PC-3 (cell line): ENCODE data around the gene GPBAR1. TPM values are rescaled to one million over a fixed set of nuclear protein-coding genes. Genes with fewer than 3 reads are reported as not detected.
A peak's percentile ranks its signal among the peaks of the same experiment; 100 is the strongest.

Source experiments
- ATAC-seq: fragments of 200-7000 bp; cut with Tn5 transposase; 2 replicates; pipeline ENCODE4 v1.9.1; 2020; ENCODE audit warnings: mild to moderate bottlenecking, moderate library complexity
- BruUV-seq: library from RNA; stranded (reverse); fragments of 400-500 nt; replicated peaks from 2 replicates; lab custom pipeline; 2021; lab: Mats Ljungman, UMichigan
- CTCF ChIA-PET: fragments of 300-600 bp; sonication (Branson Sonifier 250); formaldehyde crosslinking; loops from one replicate; lab custom pipeline; 2022; ENCODE audit warnings: antibody characterized with exemption; lab: Charles Lee
- POLR2A ChIA-PET: fragments of 300-600 bp; sonication (Branson Sonifier 250); formaldehyde crosslinking; loops from one replicate; lab custom pipeline; 2022; ENCODE audit warnings: antibody characterized with exemption; ENCODE audit not compliant: unreplicated experiment; lab: Charles Lee
- DNase-seq: peaks from one replicate; pipeline ENCODE4 v3.0.0-alpha.2; 2015
- H2AFZ ChIP-seq: fragments of 300-600 bp; sonication (generic); 2 replicates; pipeline ENCODE4 v1.6.0; 2016; ENCODE audit warnings: antibody characterized with exemption, low read length
- H3F3A ChIP-seq: fragments of 300-600 bp; sonication (generic); one replicate; pipeline ENCODE4 v1.6.0; 2017; ENCODE audit warnings: antibody characterized with exemption, low read length, control low read depth, mild to moderate bottlenecking; ENCODE audit not compliant: unreplicated experiment
- H3K27ac ChIP-seq: fragments of 300-600 bp; sonication (generic); 2 replicates; pipeline ENCODE4 v1.5.1; 2016; ENCODE audit warnings: mild to moderate bottlenecking, low read length
- H3K27me3 ChIP-seq: fragments of 300-600 bp; sonication (generic); 2 replicates; pipeline ENCODE4 v1.6.1; 2016; ENCODE audit warnings: low read length, mixed read lengths
- H3K36me3 ChIP-seq: fragments of 300-600 bp; sonication (generic); 2 replicates; pipeline ENCODE4 v1.6.1; 2016; ENCODE audit warnings: low read depth, mixed run types, low read length, mixed read lengths
- H3K4me1 ChIP-seq: fragments of 300-600 bp; sonication (generic); 2 replicates; pipeline ENCODE4 v1.5.1; 2016; ENCODE audit warnings: low read length; ENCODE audit not compliant: insufficient read depth
- H3K4me2 ChIP-seq: fragments of 300-600 bp; sonication (generic); 2 replicates; pipeline ENCODE4 v1.6.0; 2016; ENCODE audit warnings: low read length
- H3K4me3 ChIP-seq: fragments of 300-600 bp; sonication (generic); 2 replicates; pipeline ENCODE4 v1.5.1; 2016; ENCODE audit warnings: mild to moderate bottlenecking, low read length, mixed read lengths
- H3K79me2 ChIP-seq: fragments of 300-600 bp; sonication (generic); 2 replicates; pipeline ENCODE4 v1.6.1; 2017; ENCODE audit warnings: low read length, mixed read lengths
- H3K9ac ChIP-seq: fragments of 300-600 bp; sonication (generic); 2 replicates; pipeline ENCODE4 v1.6.0; 2016; ENCODE audit warnings: mild to moderate bottlenecking, low read length
- H3K9me2 ChIP-seq: fragments of 300-600 bp; sonication (generic); replicated peaks from 2 replicates; pipeline ENCODE4 v1.6.1; 2016; ENCODE audit warnings: mixed run types, low read length, mixed read lengths
- H3K9me3 ChIP-seq: fragments of 300-600 bp; sonication (generic); 2 replicates; pipeline ENCODE4 v1.6.1; 2016; ENCODE audit warnings: low read length, mixed read lengths
- H4K20me1 ChIP-seq: fragments of 300-600 bp; sonication (generic); 2 replicates; pipeline ENCODE4 v1.6.1; 2016; ENCODE audit warnings: low read length, mixed read lengths
- CTCF ChIP-seq: fragments of 300-600 bp; sonication (generic); conservative IDR thresholded peaks from 2 replicates; pipeline ENCODE4 v1.5.1; 2017; ENCODE audit warnings: antibody characterized with exemption, low read depth, mild to moderate bottlenecking, low read length
- EZH2 ChIP-seq: fragments of 300-600 bp; sonication (generic); IDR thresholded peaks from one replicate; pipeline ENCODE4 v1.6.1; 2017; ENCODE audit warnings: antibody characterized with exemption, mild to moderate bottlenecking, low read length; ENCODE audit not compliant: unreplicated experiment
- EZH2phosphoT487 ChIP-seq: fragments of 300-600 bp; sonication (generic); IDR thresholded peaks from 2 replicates; pipeline ENCODE4 v1.6.1; 2018; ENCODE audit warnings: mild to moderate bottlenecking, antibody characterized with exemption, low read length, borderline replicate concordance
- intact Hi-C: fragments of 100-400 bp; cut with micrococcal nuclease; formaldehyde crosslinking; loops from 2 replicates; pipeline ENCODE4 v1.9.0; 2023
- total RNA-seq: library from RNA; depleted of rRNA; stranded (reverse); fragments of >200 nt; gene quantifications from 2 replicates; pipeline ENCODE4 v1.2.3, GENCODE V29; 2014

GPBAR1 gene
- total RNA-seq, 1 experiment from 2014 or later = 0.18 TPM

- Histone ChIP-seq H2AFZ (peak overlapping the region; percentile 71), H3K4me1 (peaks cover 74% of the 10 kb centered on the region), H3K27ac (peak overlapping the region; percentile 98), H3K9ac (peak overlapping the region; percentile 79), H3F3A (peaks cover 6% of the 10 kb centered on the region), H3K4me2 (peak overlapping the region; percentile 85), H3K79me2 (peaks cover 31% of the 10 kb centered on the region), H4K20me1 (no peaks in the 10 kb centered on the region), H3K9me3 (no peaks in the 10 kb centered on the region), H3K27me3 (no peaks in the 10 kb centered on the region), H3K4me3 (peak overlapping the region; percentile 45; the same call in 1 of the 2 replicates), H3K9me2 (no peaks in the 10 kb centered on the region), H3K36me3 (0 out of 2 replicates have a peak, but pooled peaks cover 2% of the 10 kb centered on the region)
- TF ChIP-seq EZH2phosphoT487 (no peak), EZH2 (no peak), CTCF (no peak)
- intact Hi-C loops = no loop called here
- DNase-seq (peak; percentile 89), ATAC-seq (peak; percentile 50)
- BruUV-seq = no TSS peak
- ChIA-PET POLR2A (no interaction called here), CTCF (interaction anchor here (1.2 kb wide), 1 partner anchor 11 kb away, joined by 7 read pairs; no protein-coding TSS in a partner anchor)
Measured at GRCh38 chr2:218284106-218284811, 23.4 kb downstream of the GPBAR1 start.

- no peaks in the 10 kb centered on the region for H3K9me2 ChIP-seq
- H3K9ac ChIP-seq = peak overlapping the region; percentile 79
- H2AFZ ChIP-seq = no peak overlapping the region
- peak overlapping the region; percentile 56; the same call in 1 of the 2 replicates for H3K4me3 ChIP-seq
- H3K27me3 ChIP-seq = no peaks in the 10 kb centered on the region
- H3K36me3 ChIP-seq = 0 out of 2 replicates have a peak, but pooled peaks cover 2% of the 10 kb centered on the region
- H3K9me3 ChIP-seq = no peaks in the 10 kb centered on the region
- POLR2A ChIA-PET = no interaction called here
- CTCF ChIA-PET = no interaction called here
- ATAC-seq (no peak), DNase-seq (peak; percentile 52)
- H3K4me1 ChIP-seq = peaks cover 79% of the 10 kb centered on the region
- peak overlapping the region; percentile 98 for H3K27ac ChIP-seq
- intact Hi-C loops = loop anchor here (5.0 kb wide), 1 partner anchor 112 kb away; the partner anchor contains the start of gene CTDSP1
- H3F3A ChIP-seq = peaks cover 6% of the 10 kb centered on the region
- H4K20me1 ChIP-seq = no peaks in the 10 kb centered on the region
- peaks cover 42% of the 10 kb centered on the region for H3K79me2 ChIP-seq
- TF ChIP-seq EZH2 (no peak), CTCF (no peak), EZH2phosphoT487 (no peak)
- peak overlapping the region; percentile 85 for H3K4me2 ChIP-seq
- no TSS peak for BruUV-seq
Measured at GRCh38 chr2:218285604-218286003, 24.8 kb downstream of the GPBAR1 start.
